AG10803 (cell line): ENCODE measurements around the gene HAGHL.
"Not testable (repeated sequence)": the region's sequence is repeated elsewhere in the genome, so short reads cannot be mapped to it uniquely, and the experiment has no call there.

ENCODE experiments used
- DNase-seq: peaks from one replicate; pipeline ENCODE4 v3.0.0; 2010; ENCODE audit warnings: low read depth
- H3K4me3 ChIP-seq: 2 replicates; pipeline ENCODE4 v1.5.1; 2011; ENCODE audit warnings: mild to moderate bottlenecking, low read length, control low read depth
- TF ChIP-seq, protein P1 (sequence below): conservative IDR thresholded peaks from 2 replicates; pipeline ENCODE4 v1.5.1; 2011; ENCODE audit warnings: mild to moderate bottlenecking, low read length, control low read depth, inconsistent platforms

HAGHL gene

GRCh38 chr16:769184-769784 is 42.4 kb downstream of the HAGHL start:
- no peak overlapping the region for H3K4me3 ChIP-seq
- TF ChIP-seq, protein P1, sequence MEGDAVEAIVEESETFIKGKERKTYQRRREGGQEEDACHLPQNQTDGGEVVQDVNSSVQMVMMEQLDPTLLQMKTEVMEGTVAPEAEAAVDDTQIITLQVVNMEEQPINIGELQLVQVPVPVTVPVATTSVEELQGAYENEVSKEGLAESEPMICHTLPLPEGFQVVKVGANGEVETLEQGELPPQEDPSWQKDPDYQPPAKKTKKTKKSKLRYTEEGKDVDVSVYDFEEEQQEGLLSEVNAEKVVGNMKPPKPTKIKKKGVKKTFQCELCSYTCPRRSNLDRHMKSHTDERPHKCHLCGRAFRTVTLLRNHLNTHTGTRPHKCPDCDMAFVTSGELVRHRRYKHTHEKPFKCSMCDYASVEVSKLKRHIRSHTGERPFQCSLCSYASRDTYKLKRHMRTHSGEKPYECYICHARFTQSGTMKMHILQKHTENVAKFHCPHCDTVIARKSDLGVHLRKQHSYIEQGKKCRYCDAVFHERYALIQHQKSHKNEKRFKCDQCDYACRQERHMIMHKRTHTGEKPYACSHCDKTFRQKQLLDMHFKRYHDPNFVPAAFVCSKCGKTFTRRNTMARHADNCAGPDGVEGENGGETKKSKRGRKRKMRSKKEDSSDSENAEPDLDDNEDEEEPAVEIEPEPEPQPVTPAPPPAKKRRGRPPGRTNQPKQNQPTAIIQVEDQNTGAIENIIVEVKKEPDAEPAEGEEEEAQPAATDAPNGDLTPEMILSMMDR: no peak

DNA sequence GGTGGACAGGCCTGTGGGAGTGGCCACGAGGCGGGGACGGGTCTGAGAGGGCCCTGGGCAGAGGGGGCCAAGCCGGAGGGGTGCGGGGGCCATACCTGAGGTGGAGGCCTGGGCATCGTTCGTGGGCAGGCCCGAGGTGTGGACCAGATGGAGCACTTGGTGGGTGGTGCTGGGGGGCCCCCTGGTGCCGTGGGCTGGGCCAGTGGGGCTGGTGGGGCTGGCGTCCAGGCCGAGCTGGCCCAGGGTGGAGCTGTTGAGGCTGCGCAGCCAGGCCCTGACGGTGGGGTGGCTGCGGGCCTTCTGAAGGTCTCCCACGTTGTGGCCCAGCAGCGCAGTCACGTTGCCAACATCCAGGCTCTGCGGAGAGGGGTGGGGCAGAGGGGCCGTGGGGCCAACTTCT is 43.0 kb downstream of the HAGHL start:
- no peak for DNase-seq
- TF ChIP-seq, protein P1: no peak
- no peak overlapping the region for H3K4me3 ChIP-seq

More at GRCh38 chr16:769184-769784, 42.4 kb downstream of the HAGHL start:
- no peak for DNase-seq

GRCh38 chr16:770411-770810 is 43.5 kb downstream of the HAGHL start:
- DNase-seq: no peak
- TF ChIP-seq, protein P1: no peak
- H3K4me3 ChIP-seq: no peak overlapping the region

DNA sequence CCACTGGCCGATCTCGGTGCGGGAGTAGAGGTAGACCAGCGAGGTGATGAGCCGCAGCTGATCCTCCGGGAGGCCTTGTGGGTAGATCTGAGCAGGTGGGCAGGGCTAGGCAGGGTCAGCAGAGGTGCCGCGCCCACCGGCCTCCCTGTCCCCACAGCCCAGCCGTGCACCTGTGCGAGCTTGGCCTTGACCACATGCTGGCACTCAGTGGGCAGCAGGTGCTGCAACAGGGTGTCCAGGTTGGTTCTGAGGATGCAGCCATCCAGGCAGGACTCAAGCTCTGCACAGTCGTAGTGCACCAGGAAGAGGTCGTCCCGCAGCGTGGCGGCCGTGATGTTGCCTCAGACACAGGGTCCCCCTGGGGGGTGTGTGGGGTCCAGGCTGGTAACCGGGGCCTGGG is 46.1 kb downstream of the HAGHL start:
- no peak overlapping the region for H3K4me3 ChIP-seq
- DNase-seq: no peak
- TF ChIP-seq, protein P1: no peak

DNA sequence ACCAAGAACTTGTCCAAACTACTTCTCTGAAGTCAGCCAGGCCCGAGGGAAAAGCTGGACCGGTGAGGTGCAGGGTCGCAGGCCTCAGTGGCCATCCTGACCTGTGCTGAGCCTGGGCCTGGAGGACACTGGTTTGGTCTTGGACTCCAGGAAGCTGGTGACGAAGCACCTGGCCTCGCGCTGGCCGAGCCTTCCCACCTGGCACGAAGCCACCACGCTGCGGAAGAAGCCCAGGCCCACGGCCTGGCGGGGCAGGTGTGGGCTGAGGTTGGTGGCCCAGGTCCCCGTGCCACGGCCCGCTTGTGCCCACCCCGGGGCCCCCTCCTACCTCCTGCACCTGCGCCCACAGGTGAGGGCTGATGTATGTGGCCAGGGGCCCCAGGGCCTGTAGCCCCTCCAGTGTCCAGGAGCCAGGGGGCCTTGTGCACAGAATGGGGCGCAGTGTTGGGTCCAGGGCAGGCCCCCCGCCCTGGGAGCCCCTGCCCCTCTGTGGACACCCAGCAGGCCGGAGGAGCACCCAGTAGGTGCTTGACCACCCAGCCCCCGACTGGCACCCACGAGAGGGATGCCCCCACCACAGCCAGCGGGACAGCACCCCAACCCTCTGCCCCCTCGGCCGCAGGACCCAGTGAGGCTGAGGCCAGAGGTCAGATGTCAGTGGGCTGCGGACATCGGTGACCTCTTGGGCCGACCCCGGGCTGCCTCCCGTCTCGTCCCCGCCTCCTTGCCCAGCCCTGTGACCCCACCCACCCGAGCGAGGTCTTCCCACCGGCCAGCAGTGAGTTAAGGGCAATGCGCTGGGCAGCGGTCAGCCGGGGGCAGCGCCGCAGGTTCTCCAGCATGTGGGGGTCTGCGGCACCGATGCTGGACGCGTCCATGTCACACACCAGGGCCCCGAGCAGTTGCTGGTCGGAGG is 47.4 kb downstream of the HAGHL start:
- TF ChIP-seq, protein P1: no peak
- no peak overlapping the region for H3K4me3 ChIP-seq
- no peak for DNase-seq

- TF ChIP-seq, protein P1: no peak
- DNase-seq: no peak
- no peak overlapping the region for H3K4me3 ChIP-seq
Observed at GRCh38 chr16:775236-775796, 48.4 kb downstream of the HAGHL start.

DNA sequence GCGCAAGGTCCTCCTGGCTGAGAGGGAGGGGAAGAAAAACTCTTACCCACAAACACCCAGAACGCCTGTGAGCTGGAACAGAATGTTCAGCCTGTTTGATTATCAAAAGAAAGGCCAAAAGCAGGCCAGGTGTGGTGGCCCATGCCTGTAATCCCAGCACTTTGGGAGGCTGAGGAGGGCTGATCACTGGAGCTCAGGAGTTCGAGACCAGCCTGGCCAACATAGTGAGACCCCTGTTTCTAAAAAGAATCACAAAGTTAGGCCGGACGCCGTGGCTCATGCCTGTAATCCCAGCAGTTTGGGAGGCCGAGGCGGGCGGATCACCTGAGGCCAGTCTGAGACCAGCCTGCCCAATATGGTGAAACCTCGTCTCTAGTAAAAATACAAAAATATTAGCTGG is 49.4 kb downstream of the HAGHL start:
- not testable (repeated sequence) for H3K4me3 ChIP-seq, DNase-seq
